DMS114 treated with DMSO at 0.1 percent for 48 hours (cell line): ENCODE measurements around the gene IMPDH1.
"Not testable (repeated sequence)": the region's sequence is repeated elsewhere in the genome, so short reads cannot be mapped to it uniquely, and the experiment has no call there.

Source experiments
- DNase-seq: peaks from one replicate; lab custom pipeline; 2025; ENCODE audit not compliant: unreplicated experiment; lab: John Stamatoyannopoulos, UW

The IMPDH1 gene

GRCh38 chr7:128409596-128410450, at the start of gene IMPDH1:
TSS of gene IMPDH1 (minus strand) at chr7:128409982. CDS start at chr7:128409901, 81 bp downstream.
- DNase-seq: peak; percentile 54

- DNase-seq: peak; percentile 33
Measured at GRCh38 chr7:128459394-128459878, 49.7 kb upstream of the IMPDH1 start.

- no peak for DNase-seq
Measured at GRCh38 chr7:128458956-128459355, 49.2 kb upstream of the IMPDH1 start.

- DNase-seq: not testable (repeated sequence)
Measured at GRCh38 chr7:128457385-128457784, 47.6 kb upstream of the IMPDH1 start.

- DNase-seq: no peak
Measured at GRCh38 chr7:128456255-128456725, 46.5 kb upstream of the IMPDH1 start.

GRCh38 chr7:128455543-128456254, 45.9 kb upstream of the IMPDH1 start, which contains the start of gene HILPDA:
TSS of gene HILPDA (plus strand) at chr7:128455878. CDS start at chr7:128457269, 1,391 bp downstream.
- DNase-seq: peak; percentile 73

GRCh38 chr7:128454808-128455542, 45.2 kb upstream of the IMPDH1 start:
- DNase-seq: no peak

- DNase-seq: no peak
Measured at GRCh38 chr7:128453836-128454804, 44.3 kb upstream of the IMPDH1 start.

GRCh38 chr7:128452552-128452951, 42.8 kb upstream of the IMPDH1 start:
- no peak for DNase-seq

GRCh38 chr7:128450913-128451312, 41.1 kb upstream of the IMPDH1 start:
- no peak for DNase-seq

- no peak for DNase-seq
Measured at GRCh38 chr7:128450409-128450808, 40.6 kb upstream of the IMPDH1 start.

- DNase-seq: no peak
Measured at GRCh38 chr7:128448751-128449302, 39.0 kb upstream of the IMPDH1 start.

- no peak for DNase-seq
Measured at GRCh38 chr7:128447941-128448564, 38.3 kb upstream of the IMPDH1 start.

GRCh38 chr7:128446306-128446705, 36.5 kb upstream of the IMPDH1 start:
- DNase-seq: no peak

GRCh38 chr7:128443831-128444600, 34.2 kb upstream of the IMPDH1 start:
- no peak for DNase-seq

- no peak for DNase-seq
Measured at GRCh38 chr7:128442356-128442755, 32.6 kb upstream of the IMPDH1 start.

GRCh38 chr7:128437426-128438332, 27.9 kb upstream of the IMPDH1 start:
- DNase-seq: no peak
